Stimulated activated CD8-positive, alpha-beta memory T cell treated with anti-CD3 and anti-CD28 coated beads, Interleukin-15, amount 100 ng/mL, for 4 hours (primary cell): ENCODE results near the gene SPON2.

Experiments used
- DNase-seq, 2 donors: peaks; one replicate each; pipeline ENCODE4 v3.0.0-alpha.2; 2020; ENCODE audit warnings: low read depth in 2 of 2

SPON2 gene

DNA sequence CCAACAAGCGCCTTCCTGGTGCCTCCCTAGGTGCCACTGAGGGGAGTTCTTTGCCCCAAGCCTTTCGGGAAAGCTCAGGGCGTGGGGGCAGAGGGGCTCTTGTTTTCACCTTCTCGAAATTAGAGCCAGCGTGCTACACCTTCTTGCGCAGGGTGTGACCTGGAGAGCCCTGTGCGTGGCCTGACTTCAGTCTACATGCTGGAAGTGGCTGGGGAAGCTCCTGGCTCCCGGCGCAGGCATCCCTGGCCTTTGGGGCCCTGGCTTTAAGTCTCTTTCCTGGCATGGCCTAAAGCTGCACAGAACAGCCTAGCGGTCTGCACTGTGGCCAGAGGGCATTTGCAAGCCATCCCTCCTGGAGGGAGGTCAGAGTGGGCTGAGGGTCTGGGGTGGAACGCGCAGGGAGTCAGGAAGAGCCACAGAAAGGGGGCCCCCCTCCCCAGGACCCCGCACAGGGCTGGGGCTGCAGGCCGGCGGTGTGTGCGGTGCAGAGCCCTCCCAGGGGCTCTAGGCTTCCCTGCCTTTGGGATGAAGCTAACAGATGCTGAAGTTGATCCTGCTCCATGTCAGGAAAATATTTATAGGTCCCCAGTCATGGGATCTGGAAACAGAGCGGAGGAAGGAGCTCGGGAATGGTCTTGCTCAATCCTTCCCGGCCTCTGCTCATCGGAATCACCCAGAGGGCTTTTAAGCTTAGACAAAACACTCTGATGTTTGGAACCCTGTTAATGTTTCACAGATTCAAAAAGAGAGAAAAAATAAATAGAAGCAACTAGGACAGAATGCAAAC, 781 bp upstream of the SPON2 start:
- DNase-seq: no peak

DNA sequence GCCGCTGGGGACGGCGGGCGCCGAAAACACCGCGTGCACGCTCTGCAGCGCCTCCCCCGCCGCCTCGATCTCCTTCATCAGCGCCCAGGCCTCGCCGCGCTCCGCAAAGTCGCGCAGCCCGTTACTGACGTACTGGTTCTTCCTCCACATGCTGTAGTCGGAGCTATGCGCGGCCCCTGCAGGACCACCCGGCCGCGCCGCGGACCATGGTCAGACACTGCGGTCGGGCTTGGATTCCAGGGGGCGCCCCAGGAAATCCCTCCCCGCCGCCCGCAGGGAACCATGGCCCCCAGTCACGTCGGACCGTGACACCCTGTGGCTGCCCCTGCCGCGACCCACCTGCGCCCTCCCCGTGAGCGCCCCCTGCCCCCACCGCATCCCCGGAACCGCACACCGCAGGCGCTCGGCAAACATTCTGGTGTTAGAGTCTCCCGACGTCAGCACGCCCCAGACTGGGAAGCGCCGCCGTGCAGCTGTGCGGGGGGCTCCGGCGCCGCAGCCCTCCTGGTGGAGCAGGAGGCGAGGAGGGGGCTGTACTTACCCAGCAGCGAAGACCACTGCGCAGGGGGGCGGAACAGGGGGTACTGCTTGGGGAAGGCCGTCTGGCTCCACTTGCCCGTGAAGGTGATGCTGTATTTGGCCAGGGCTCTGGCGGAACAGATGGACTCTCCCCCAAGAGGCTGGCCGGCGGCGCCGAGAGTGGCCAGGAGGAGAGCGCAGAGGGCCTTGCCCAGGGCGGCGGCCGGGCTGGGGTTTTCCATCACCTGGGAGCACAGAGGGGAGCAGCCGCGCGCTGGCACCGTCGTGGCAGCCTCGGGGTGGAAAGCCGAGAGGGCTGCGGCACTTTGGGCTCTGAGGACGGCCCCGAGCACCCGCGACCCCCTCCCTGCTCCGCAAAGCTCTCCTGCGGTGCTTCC, 814 bp downstream of the SPON2 start:
- DNase-seq: no peak

DNA sequence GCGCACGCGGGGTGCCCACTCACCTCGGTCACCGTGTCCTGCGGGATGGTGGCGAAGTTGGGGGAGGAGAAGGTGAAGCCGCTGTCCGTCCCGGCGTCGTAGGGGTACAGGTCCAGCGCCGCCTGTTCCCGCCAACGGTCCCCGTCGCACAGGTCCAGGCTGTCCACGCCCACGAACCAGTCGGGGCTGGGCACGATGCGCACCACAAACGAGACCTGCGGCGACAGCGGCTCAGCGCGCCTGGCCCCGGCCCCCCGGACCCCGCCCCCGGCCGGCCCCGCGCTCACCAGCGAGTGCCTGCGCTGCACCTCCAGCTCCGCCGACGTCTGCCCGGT, 1.4 kb downstream of the SPON2 start:
- DNase-seq: no peak

DNA sequence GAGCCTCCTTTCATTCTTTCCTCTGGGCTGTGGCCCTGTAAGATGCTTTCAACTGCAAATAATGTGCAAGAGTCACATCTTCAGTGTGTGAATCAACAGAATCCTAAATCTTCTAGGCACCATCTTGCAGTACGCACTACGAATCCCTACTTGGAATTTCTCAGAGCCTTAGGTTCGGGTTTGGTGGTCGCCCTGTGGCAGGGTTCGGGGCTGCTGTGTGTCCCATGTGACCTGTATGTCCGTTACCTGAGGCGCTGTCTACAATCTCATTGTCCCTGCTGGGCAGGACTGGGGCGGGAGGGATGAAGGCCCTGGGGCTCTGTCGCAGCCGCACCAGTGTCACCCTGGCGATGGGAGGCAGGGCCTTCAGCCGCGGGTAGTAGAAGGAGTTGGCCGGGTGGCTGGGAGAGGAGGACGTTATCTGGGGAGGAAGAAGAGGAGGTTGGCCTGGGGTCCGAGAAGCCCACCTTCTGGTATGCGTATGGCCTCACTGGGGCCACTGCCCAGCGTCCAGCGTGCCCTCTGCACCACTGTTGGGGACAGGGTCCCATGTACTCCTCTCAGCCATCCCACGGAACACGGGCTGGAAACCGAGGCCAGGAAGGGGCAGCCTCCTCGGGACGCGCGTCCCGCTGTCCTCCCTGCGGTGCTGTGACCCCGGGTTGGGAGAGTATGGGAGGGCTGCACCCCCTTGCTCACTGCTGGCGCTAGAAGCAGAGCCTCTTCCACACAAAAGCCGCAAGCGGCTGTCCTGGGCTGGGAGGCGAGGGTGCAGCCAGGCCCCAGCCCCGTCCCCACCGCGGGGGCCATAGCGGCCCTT, 2.0 kb downstream of the SPON2 start:
- no peak for DNase-seq

DNA sequence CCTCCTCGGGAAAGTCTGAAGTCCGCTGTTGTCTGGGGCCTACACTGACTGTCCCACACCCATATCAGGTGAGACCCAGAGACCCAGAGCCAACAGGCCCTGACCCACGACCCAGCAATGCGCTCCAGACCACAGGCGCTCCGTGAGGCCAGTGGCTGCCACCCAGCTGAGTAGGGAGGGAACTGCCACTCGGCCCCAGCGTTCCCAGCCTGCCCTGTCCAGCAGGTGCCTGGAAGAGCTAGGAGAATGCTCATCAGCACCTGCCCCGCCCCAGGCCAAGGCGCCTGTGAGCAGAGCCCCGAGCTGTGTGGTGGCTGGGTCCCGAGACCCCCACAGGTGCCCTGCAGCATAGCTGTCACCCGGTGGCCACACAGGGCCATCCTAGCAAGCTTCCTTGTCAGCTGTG, 2.7 kb downstream of the SPON2 start:
- no peak for DNase-seq

DNA sequence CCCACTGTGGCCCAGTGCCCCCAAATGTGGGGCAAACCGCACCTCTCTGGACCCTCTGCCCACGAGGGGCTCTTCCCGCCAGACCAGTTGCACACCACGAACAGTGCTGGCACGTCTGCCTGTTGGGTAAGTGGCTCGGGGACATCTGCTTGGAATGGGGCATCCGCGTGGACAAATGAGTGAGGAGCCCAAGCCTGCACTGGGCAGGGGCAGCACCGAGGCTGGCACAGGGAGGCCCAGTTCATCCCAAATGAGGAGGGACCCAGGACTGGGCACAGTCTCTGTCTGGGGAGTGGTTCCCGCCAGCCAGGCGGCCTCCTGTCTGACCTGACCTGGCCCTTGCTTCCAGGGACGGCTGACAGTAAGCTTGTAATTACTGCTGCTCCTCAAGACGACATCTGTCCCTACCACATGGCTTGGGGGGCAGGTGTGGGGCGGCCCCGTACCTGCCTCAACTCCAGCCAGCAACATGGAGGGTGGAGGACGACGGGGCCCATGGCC, 3.2 kb downstream of the SPON2 start:
- no peak for DNase-seq

DNA sequence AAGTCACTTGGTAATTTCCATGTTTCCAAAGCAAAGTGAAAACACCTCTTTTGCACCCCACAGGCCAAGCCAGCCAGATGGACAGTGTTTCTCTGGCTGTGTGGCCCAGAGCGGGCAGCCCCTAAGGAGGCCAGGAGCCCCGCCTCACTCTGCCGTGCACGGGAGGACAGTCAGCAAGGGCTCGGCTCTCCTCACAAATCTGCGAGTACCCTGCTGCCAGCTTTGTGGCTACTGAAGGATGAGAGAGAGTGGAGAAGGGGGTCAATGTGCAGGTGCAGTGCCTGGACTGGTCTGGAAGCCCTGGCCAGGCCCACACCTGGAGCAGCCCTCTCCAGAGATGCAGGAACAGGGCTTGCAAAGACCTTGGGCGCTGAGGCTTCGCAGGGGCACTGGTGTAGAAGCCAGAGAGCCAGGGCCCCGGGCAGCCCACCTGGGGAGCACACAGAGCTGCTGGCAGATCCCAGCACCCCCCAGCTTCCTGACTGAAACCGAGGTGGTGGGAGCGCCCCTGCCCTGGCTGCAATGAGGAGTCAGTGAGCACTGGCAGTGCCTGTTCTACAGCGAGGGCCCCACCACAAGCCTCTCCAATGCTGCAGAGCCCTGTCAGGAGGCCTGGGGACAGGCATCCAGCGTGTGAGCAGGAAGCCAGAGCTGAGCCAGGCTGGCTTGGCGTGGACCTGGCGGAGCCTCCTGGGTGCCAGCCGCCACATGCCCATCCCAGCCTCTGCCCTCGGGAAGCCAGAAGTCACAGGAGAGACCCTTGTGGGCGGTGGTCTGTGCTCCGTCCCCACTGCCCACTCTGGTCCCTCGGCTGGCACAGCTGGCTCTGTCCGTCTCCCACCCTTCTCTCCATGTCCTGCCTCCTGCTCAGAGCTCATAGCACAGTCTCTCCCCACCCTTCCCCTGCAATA, 3.9 kb downstream of the SPON2 start:
- no peak for DNase-seq

DNA sequence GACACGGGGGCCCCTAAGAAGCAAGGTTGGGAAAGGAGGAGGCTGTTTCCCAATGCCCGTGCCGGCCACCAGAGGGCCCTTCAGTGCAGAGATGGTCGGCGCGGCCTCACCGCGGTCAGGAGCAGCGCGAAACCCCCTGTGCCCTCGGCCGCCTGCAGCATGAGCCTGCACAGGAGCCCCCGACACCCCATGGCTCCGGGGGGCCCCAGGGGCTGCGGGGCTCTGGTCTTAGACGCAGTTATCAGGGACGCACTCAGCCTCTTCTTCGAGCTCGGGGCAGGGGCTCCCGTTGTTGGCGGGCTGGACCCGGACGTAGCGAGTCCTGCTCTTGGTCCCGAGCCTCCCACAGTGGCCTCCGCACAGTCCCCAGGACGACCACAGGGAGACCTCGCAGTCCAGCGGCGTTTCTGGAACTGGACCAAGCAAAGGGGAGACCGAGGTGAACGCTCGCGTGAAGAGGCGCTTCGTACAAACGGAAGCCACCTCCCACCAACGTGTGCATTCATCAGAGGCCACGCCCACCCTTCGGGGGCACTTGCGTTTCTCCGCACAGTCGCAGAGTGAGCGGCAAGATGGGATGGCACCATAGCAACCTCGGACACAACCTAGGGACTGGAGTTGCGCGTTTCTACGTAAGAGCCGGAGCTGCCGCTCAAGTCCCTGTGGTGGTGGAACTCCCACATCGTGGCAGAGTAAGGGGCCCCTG, 5.0 kb downstream of the SPON2 start:
- peak; percentile 75 to 78 for DNase-seq

DNA sequence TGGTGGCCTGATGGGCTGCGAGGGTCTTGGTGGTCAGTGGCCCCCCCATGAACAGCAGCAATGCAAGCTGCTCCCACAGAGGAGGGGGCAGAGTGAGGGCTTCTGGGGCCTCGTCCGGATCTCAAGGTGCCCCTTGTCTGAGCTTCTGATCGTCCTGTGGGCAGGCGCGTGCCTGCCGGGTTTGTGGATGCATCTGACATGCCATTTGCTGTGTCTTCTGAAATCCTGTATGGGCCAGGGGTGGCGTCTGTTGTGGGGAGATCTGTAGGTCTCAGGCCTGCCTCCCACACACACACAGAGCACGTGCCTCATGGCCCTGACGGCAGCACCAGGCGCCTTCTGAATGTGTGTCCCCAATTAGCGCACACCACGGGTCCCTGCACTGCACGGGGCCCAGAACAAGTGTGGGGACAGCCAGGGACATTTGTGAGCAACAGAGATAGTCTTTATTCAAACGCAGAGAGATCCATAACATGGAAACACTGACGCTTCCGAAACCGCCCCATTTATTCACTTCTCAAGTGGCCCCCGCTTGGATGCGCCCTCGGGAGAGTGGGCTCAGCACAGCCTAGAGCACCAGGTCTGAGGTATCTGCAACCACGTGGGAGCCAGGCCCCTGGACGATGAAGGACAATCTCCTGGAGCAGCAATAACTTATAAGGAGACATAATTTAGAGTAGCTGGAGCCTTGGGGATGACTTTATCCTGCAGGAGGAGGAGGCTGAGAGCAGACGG, 5.7 kb downstream of the SPON2 start:
- DNase-seq: no peak

DNA sequence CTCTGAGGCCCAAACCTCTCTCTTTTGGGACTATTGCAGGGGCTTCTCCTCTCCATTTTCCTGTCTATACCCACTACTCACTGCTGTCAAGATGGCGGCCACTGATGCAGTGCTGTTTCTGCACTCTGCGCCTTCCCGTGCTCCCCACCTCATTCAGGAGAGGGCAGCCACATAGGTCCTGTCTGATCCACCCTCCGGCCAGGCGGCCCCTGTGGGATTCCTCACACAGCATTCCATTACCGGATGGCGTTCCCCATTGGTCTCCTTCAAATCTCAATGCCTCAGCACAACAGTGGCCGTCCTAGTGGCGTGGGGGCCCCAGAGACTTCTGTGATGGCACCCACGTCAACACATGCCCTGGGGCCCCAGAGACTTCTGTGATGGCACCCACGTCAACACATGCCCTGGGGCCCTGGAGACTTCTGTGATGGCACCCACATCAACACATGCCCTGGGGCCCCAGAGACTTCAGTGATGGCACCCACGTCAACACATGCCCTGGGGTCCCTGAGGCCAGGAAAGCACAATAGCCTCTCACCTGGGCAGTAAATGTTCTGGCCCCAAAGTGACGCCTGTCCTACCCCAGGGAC, 7.3 kb downstream of the SPON2 start:
- no peak for DNase-seq

DNA sequence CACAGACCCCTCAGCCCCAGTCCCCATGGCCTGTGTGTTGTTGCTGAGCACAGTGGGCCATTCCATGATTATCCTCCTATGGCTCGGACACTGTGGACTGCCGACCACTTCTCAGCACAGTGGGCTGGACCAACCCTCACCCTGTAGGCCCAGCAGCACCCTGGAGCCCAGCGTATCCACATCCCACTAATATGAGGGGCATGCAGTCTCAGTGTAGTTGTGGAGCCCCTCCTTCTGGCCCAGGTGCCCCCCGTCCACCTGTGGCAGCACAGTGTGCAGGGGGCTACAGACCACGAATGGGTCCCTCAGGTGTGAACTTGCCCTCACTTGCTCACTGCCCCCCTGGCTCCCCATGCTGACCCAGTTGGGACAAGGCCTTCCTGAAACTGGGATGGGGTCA, 7.9 kb downstream of the SPON2 start:
- DNase-seq: no peak

DNA sequence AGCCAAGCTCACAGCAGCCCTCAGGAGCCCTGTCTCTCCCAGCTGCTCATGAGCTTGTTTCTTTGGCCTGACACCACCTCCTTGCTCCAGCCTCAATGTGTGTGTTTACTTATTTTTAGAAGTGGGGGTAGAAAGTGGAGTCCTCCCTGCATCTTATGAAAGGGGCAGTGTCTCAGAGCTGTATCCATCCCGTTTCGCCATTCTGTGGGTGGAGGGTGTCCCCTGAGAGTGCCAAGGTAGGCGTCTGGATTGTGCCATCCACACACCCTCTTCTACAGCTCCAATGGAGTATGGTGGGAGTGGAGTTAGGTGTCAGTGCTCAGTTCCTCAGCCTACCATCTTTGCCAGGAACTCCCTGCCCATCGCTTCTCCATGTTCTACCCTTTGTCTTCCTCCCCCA, 8.3 kb downstream of the SPON2 start:
- no peak for DNase-seq

DNA sequence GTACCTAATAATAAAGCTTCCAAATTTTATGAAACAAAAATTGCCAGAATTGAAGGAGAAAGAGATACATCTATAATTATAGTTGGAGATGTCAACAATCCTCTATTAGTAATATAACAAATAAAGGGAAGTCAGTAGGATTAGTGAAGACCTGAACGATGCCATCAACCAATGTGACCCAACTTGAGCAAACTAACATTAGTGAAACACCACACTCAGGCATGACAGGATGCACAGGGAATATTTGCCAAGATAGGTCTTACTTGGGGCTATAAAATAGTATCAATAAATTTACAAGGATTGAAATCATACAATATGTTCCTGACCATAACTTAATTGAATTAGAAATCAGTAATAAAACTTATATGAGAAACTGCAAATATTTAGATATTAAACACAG, 12.0 kb downstream of the SPON2 start:
- no peak for DNase-seq

DNA sequence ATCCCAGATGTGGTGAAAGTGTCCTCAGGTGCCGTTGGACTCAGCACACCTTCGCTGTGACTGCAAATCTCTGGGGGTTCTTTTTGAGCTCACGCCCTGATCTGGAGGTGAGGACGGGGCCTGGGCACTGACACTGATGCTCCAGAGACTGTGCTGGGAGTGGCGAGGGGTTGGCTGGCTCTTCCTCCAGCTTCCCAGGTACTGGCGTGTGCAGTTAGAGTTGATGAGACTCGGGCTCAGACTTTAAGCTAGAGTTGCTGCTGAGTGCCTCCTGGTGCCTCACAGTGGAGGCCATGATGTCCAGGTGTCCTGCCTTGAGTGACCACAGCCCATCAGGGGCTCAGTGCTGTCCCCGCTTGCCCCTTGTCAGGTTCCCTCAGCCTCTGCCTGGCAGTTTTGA, 16.3 kb downstream of the SPON2 start:
- no peak for DNase-seq

DNA sequence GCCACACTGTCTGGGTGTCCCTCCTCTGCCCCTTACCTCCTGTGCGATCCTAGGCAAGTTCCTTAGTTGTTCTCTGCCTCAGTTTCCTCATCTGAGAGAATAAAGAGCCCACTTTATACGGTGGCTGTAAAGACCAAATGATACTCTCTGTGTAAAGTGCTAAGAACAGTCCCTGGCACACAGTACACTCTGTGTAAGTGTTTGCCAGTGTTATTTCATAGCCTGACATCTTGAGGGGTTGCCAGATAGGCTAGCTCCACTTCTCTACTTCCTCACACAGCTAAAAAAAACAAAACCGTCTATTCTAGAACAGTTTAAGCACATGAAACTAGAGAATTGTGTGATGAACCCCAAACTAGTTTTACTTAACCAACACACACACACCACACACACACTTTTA, 17.1 kb downstream of the SPON2 start:
- DNase-seq: no peak

DNA sequence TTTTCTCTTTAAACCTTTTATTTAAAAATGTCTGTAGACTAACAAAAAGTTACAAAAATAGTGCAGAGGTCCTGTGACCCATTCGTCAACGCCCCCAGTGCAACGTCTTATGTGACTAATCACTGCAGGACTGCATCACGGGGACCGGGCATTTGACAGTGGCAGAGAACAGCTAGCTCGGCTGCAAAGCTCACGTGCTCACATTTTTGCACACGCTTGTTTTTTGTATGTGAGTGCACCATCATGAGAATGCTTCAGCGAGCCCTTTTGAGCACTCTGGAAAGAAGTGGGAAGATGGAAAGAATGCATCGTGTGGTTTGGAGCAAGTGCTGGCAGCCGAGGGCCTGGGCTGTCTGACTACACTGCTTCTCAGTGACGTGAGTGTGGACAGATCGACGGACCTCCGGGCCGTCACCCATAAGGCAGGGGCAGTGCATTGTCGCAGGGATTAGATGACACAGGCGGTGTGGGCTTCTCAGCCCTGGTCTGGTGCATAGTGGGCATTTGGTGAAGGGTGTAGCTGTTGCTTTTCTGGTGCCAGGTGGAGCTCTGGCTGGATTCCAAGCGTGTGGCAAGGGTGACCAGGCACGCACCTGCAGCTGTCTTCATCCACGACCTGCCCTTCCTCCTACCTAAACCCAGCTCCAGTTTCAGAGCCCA, 17.7 kb downstream of the SPON2 start:
- DNase-seq: no peak

DNA sequence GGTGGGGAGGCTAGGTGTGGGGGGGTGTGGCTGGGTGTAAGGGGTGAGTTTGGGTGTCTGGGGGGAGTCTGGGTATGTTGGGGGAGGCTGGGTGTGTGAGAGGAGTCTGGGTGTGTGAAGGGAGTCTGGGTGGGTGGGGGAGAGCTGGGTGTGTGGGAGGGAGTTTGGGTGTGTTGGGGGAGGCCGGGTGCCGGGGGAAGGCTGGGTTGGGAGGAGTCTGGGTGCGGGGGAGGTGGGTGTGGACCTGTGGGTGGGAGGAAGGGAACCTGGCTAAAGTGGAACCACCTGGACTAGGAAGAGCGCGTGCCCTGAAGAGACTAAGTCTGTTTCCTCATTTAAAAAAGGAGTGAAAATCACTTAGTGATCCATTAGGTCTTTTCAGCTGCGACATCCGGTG, 18.3 kb downstream of the SPON2 start:
- no peak for DNase-seq

DNA sequence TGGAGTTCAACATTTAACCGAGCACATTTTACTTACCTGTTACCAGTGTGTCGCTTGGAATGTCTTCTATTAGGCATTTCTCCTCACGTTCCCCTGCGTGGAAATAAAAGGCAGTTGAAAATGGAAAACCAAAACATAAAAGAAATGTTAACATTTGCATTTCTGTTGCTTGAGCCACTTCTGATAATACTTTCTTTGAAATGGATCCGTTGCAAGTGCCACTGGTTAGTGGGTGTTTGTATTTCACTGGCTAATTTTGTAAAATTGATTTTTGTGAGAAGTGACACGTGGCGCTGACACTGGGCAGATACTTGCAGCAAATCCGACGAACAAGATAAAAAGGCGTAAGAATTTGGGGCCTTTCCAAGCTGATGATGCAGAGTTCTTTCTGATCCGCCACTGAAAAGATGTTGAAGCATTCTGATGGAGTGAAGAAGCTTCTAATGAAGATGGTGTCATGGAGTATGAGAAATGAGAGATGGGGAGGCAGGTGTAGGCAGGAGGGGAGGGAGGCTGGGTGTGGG, 18.8 kb downstream of the SPON2 start:
- no peak for DNase-seq

DNA sequence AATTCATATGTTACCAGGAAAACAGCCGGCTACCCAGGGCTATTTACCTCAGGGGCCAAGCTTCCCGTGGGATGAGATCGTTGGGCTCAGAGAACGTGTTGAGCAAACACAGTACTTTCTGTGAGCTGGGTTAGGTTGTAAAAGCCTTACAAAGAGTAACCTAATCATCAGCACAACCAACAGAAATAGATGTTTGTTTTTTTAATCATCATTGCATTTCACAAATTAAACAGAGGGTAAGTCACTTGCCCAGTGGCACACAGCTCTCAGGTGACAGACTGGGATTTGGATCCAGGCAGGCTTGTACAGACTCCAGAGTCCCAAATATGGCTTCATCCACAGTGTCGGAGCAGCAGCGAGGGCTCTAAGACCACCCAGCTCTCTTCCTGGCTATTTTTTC, 20.1 kb downstream of the SPON2 start:
- DNase-seq: no peak
